Muscle layer of colon (tissue), 2 donors: ENCODE data around the gene SMAD7.

Experiments
- H3K27ac ChIP-seq: one replicate; pipeline ENCODE4 v1.7.0; 2013; ENCODE audit warnings: low read depth, mild to moderate bottlenecking, low read length, moderate library complexity
- H3K27me3 ChIP-seq, 2 donors: one replicate each; pipeline ENCODE4 v1.7.0; 2013; ENCODE audit warnings: low read length in 2 of 2, mild to moderate bottlenecking in 2 of 2; ENCODE audit not compliant: insufficient read depth in 2 of 2, control insufficient read depth in 1 of 2
- H3K36me3 ChIP-seq: one replicate; pipeline ENCODE4 v1.7.0; 2013; ENCODE audit warnings: mild to moderate bottlenecking, low read length; ENCODE audit not compliant: insufficient read depth
- H3K4me1 ChIP-seq: one replicate; pipeline ENCODE4 v1.7.0; 2013; ENCODE audit warnings: mild to moderate bottlenecking, low read length; ENCODE audit not compliant: insufficient read depth
- H3K4me3 ChIP-seq, 2 donors: one replicate each; pipeline ENCODE4 v1.7.0; 2013; ENCODE audit warnings: low read length in 2 of 2, low read depth in 1 of 2, mild to moderate bottlenecking in 1 of 2, moderate library complexity in 1 of 2
- H3K9ac ChIP-seq: one replicate; pipeline ENCODE4 v1.7.0; 2013; ENCODE audit warnings: low read length
- H3K9me3 ChIP-seq: one replicate; pipeline ENCODE4 v1.7.0; 2013; ENCODE audit warnings: mild to moderate bottlenecking, low read length
- donor health status: abdominal sarcoma.
- donor health status: Adenocarcinoma of cecum.

SMAD7 gene

GRCh38 chr18:48900469-48900868, 50.3 kb downstream of the SMAD7 start:
- Histone ChIP-seq H3K9me3 (no peaks in the 10 kb centered on the region), H3K27ac (no peak overlapping the region), H3K27me3 (no peaks in the 10 kb centered on the region), H3K4me1 (peaks cover 14% of the 10 kb centered on the region), H3K36me3 (no peaks in the 10 kb centered on the region), H3K9ac (no peak overlapping the region), H3K4me3 (no peak overlapping the region)

DNA sequence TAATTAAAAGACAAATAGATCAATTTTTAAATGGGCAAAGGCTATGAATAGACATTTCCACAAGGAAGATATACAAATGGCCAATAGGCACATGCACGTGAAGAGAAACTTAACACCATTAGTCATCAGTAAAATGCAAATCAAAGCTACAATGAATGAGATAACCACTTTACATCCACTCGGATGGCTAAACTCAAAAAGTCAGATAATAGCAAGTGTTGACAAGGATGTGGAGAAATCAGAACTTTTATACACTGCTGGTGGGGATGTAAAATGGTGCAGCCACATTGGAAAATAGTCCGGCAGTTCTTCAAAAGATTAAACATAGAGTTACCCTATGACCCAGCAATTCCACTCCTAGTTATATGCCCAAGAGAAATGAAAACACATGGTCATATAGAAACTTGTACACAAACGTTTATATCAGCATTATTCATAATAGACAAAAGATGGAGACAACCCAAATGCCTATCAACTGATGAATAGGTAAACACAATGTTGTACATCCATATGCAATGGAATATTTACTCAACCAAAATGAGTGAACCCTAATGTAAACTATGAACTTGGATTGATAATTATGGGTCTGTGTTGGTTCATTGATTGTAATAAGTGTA, 51.1 kb downstream of the SMAD7 start:
- no peaks in the 10 kb centered on the region for H3K9me3 ChIP-seq
- H3K36me3 ChIP-seq = no peaks in the 10 kb centered on the region
- no peak overlapping the region for H3K4me3 ChIP-seq
- no peak overlapping the region for H3K27ac ChIP-seq
- no peak overlapping the region for H3K9ac ChIP-seq
- H3K4me1 ChIP-seq = peaks cover 14% of the 10 kb centered on the region
- H3K27me3 ChIP-seq = no peaks in the 10 kb centered on the region

DNA sequence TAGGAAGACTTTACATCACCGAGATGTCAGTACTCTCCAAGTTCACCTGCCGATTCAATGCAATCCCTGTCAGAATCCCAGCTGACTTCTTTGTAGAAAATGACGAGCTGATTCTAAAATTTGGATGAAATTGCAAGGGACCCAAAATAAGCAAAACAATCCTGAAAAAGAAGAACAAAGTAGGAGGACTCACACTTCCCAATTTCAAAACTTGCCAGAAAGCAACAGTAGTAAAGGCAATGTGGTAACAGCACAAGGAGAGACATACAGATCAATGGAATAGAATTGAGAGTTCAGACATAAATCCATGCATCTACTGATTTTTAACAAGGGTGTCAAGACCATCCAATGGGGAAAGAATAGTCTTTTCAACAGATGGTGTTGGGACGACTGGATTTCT, 52.2 kb downstream of the SMAD7 start:
- Histone ChIP-seq H3K27me3 (no peaks in the 10 kb centered on the region), H3K9ac (no peak overlapping the region), H3K27ac (no peak overlapping the region), H3K9me3 (no peaks in the 10 kb centered on the region), H3K4me1 (peaks cover 14% of the 10 kb centered on the region), H3K36me3 (no peaks in the 10 kb centered on the region), H3K4me3 (no peak overlapping the region)

GRCh38 chr18:48897531-48897930, 53.2 kb downstream of the SMAD7 start:
- Histone ChIP-seq H3K36me3 (no peaks in the 10 kb centered on the region), H3K9me3 (no peaks in the 10 kb centered on the region), H3K27me3 (no peaks in the 10 kb centered on the region), H3K4me3 (no peak overlapping the region), H3K9ac (no peak overlapping the region), H3K4me1 (peaks cover 11% of the 10 kb centered on the region), H3K27ac (no peak overlapping the region)

GRCh38 chr18:48896875-48897511, 53.8 kb downstream of the SMAD7 start:
- Histone ChIP-seq H3K4me1 (peaks cover 6% of the 10 kb centered on the region), H3K9me3 (no peaks in the 10 kb centered on the region), H3K4me3 (no peak overlapping the region), H3K27ac (peak overlapping the region; percentile 30), H3K36me3 (no peaks in the 10 kb centered on the region), H3K9ac (no peak overlapping the region), H3K27me3 (no peaks in the 10 kb centered on the region)

DNA sequence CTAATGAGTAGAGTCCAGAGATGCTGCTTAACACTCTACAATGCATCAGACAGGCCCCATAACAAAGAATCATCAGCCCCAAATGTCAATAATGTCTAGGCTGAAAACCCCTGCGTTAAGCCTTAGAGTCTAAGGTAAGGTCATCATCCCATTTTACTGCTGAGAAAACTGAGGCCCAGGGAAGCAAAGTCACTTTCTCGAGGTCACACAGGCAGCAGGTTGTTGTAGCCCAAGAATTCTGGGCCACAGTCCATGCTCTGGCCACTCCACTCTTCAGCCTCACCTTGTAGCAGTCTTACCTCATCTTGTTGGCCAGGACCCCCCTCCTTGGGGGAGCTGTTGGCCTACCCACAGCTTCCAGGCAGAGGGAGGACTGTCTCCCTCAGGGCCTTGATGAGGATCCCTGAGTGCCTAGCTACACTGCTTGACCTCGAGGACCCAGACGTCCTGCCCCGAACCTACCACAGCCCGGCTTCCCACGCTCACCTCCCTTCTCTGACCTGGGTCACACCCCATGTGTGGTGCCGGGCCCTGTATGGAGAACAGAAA, 54.4 kb downstream of the SMAD7 start:
- H3K27me3 ChIP-seq = no peaks in the 10 kb centered on the region
- no peak overlapping the region for H3K9ac ChIP-seq
- H3K9me3 ChIP-seq = no peaks in the 10 kb centered on the region
- H3K36me3 ChIP-seq = no peaks in the 10 kb centered on the region
- H3K4me1 ChIP-seq = peaks cover under 1% of the 10 kb centered on the region
- H3K27ac ChIP-seq = no peak overlapping the region
- no peak overlapping the region for H3K4me3 ChIP-seq

- no peak overlapping the region for H3K27ac ChIP-seq
- H3K9ac ChIP-seq = no peak overlapping the region
- H3K36me3 ChIP-seq = no peaks in the 10 kb centered on the region
- no peaks in the 10 kb centered on the region for H3K9me3 ChIP-seq
- no peaks in the 10 kb centered on the region for H3K27me3 ChIP-seq
- H3K4me3 ChIP-seq = no peak overlapping the region
- H3K4me1 ChIP-seq = peaks cover under 1% of the 10 kb centered on the region
Observed at GRCh38 chr18:48894799-48895346, 55.9 kb downstream of the SMAD7 start.

GRCh38 chr18:48893608-48894600, 56.9 kb downstream of the SMAD7 start:
- Histone ChIP-seq H3K4me1 (peaks cover 10% of the 10 kb centered on the region), H3K9me3 (no peaks in the 10 kb centered on the region), H3K36me3 (no peaks in the 10 kb centered on the region), H3K27me3 (no peaks in the 10 kb centered on the region), H3K27ac (no peak overlapping the region), H3K9ac (no peak overlapping the region), H3K4me3 (no peak overlapping the region)

- H3K36me3 ChIP-seq = no peaks in the 10 kb centered on the region
- no peak overlapping the region for H3K4me3 ChIP-seq
- no peaks in the 10 kb centered on the region for H3K9me3 ChIP-seq
- H3K27ac ChIP-seq = no peak overlapping the region
- H3K27me3 ChIP-seq = no peaks in the 10 kb centered on the region
- no peak overlapping the region for H3K9ac ChIP-seq
- H3K4me1 ChIP-seq = peaks cover 12% of the 10 kb centered on the region
Observed at GRCh38 chr18:48893061-48893607, 57.6 kb downstream of the SMAD7 start.

DNA sequence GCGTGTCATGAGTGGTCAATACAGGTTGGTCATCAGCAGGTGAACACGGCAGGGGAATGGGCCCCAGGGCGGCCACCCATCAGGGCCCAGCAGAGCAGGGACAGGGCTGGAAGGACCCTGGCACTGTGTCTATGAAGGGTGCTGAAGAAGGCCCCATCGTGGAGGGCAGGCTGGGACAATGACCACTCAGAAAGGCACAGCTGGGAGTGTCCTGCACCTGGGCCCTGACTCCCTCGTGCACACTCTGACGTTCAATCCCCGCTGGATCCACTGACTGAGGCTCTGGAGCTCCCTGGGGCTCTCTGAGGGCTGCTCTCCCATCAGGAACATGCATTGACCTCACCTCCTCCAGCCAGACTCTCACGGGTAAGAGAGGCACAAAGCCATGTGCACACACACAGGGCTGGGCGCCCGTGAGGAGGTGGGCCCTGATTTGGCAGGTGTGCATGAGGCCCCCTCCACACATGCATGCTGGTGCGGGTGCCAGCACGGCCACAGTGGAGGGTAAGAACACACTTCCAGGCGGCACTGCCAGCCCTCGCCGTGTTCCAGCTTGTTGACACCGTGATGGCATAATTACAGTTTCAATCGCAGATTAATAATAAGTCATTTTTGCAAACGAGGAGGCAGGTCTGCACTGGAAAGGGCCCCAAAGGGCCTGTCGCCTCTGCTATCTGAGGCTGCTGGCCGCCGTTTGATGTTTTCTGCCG, 58.5 kb downstream of the SMAD7 start:
- H3K27ac ChIP-seq = no peak overlapping the region
- H3K36me3 ChIP-seq = no peaks in the 10 kb centered on the region
- no peak overlapping the region for H3K9ac ChIP-seq
- H3K4me1 ChIP-seq = peaks cover 12% of the 10 kb centered on the region
- H3K9me3 ChIP-seq = no peaks in the 10 kb centered on the region
- no peak overlapping the region for H3K4me3 ChIP-seq
- no peaks in the 10 kb centered on the region for H3K27me3 ChIP-seq
